Ecto neural progenitor cell (in vitro differentiated cells): ENCODE results near the gene NSMCE1.
"Not testable (repeated sequence)": the region's sequence is repeated elsewhere in the genome, so short reads cannot be mapped to it uniquely, and the experiment has no call there.

ENCODE experiments used
- DNase-seq: peaks from one replicate; pipeline ENCODE4 v3.0.0-alpha.2; 2018; ENCODE audit warnings: low spot score

The NSMCE1 gene

GRCh38 chr16:27302126-27302525 lies 33.6 kb upstream of the NSMCE1 start:
- DNase-seq, result no peak

GRCh38 chr16:27301236-27301861 lies 32.8 kb upstream of the NSMCE1 start:
- DNase-seq, result no peak

GRCh38 chr16:27298132-27298531 lies 29.6 kb upstream of the NSMCE1 start:
- no peak for DNase-seq

- no peak for DNase-seq
These were observed 24.8 kb upstream of the NSMCE1 start for GRCh38 chr16:27293343-27293742.

- peak; percentile 19 for DNase-seq
These were observed 23.2 kb upstream of the NSMCE1 start for GRCh38 chr16:27291722-27292240.

GRCh38 chr16:27291106-27291505 lies 22.5 kb upstream of the NSMCE1 start:
- no peak for DNase-seq

GRCh38 chr16:27290562-27290961 lies 22.0 kb upstream of the NSMCE1 start:
- DNase-seq, result no peak

- no peak for DNase-seq
These were observed 21.1 kb upstream of the NSMCE1 start for GRCh38 chr16:27289669-27290068.

GRCh38 chr16:27288313-27288712 lies 19.7 kb upstream of the NSMCE1 start:
- not testable (repeated sequence) for DNase-seq

GRCh38 chr16:27287887-27288286 lies 19.3 kb upstream of the NSMCE1 start:
- DNase-seq, result no peak

GRCh38 chr16:27287051-27287811 lies 18.7 kb upstream of the NSMCE1 start:
- no peak for DNase-seq

- DNase-seq, result no peak
These were observed 17.9 kb upstream of the NSMCE1 start for GRCh38 chr16:27286451-27286850.

- no peak for DNase-seq
These were observed 17.2 kb upstream of the NSMCE1 start for GRCh38 chr16:27285676-27286196.

GRCh38 chr16:27284865-27285675 lies 16.5 kb upstream of the NSMCE1 start:
- DNase-seq, result no peak

- DNase-seq, result no peak
These were observed 12.7 kb upstream of the NSMCE1 start for GRCh38 chr16:27281243-27281642.

- no peak for DNase-seq
These were observed 6.8 kb upstream of the NSMCE1 start for GRCh38 chr16:27275394-27275793.

- DNase-seq, result not testable (repeated sequence)
These were observed 5.9 kb upstream of the NSMCE1 start for GRCh38 chr16:27274424-27274874.

- no peak for DNase-seq
These were observed 5.3 kb upstream of the NSMCE1 start for GRCh38 chr16:27273670-27274423.

GRCh38 chr16:27273330-27273669 lies 4.7 kb upstream of the NSMCE1 start:
- DNase-seq, result no peak

GRCh38 chr16:27272697-27273096 lies 4.1 kb upstream of the NSMCE1 start:
- not testable (repeated sequence) for DNase-seq

GRCh38 chr16:27272076-27272475 lies 3.5 kb upstream of the NSMCE1 start:
- no peak for DNase-seq

GRCh38 chr16:27270349-27270748 lies 1.8 kb upstream of the NSMCE1 start:
- DNase-seq, result no peak
